ENCODE data around the gene DGUOK. TPM values are rescaled to one million over a fixed set of nuclear protein-coding genes. Genes with fewer than 3 reads are reported as not detected.

Gene DGUOK
- total RNA-seq, 1 donor from 2014 or later = 79.7 TPM

- no peak for TF ChIP-seq CTCF (IDR thresholded peaks at IDR 0.05)
- no peak for DNase-seq (ENCODE audit: low spot score in 2 of 2)
- H3K27me3 ChIP-seq = no peaks in the 10 kb centered on the region
- H3K4me1 ChIP-seq = peaks cover 3 to 14% of the 10 kb centered on the region in 2 donors
- no peak overlapping the region for H3K4me3 ChIP-seq
- H3K9me3 ChIP-seq = no peaks in the 10 kb centered on the region
- intact Hi-C loops (cut with DNase I) = no loop called here
- no peaks in the 10 kb centered on the region for H3K36me3 ChIP-seq
- no peak overlapping the region for H3K27ac ChIP-seq
Measured at GRCh38 chr2:73979021-73979420, 52.3 kb downstream of the DGUOK start.

GRCh38 chr2:73979686-73980085 is 53.0 kb downstream of the DGUOK start:
- Histone ChIP-seq H3K36me3 (no peaks in the 10 kb centered on the region), H3K27ac (no peak overlapping the region), H3K4me1 (peaks cover 6 to 14% of the 10 kb centered on the region in 2 donors), H3K4me3 (no peak overlapping the region), H3K27me3 (no peaks in the 10 kb centered on the region), H3K9me3 (no peaks in the 10 kb centered on the region)
- TF ChIP-seq CTCF (IDR thresholded peaks at IDR 0.05) = no peak
- intact Hi-C loops (cut with DNase I) = loop anchor here (5.0 kb wide), 1 partner anchor 52 kb away; the partner anchor contains the start of gene DGUOK
- DNase-seq (ENCODE audit: low spot score in 2 of 2) = peak in 1 of 2 donors; percentile 69

- H3K27ac ChIP-seq = no peak overlapping the region
- H3K27me3 ChIP-seq = no peaks in the 10 kb centered on the region
- intact Hi-C loops (cut with DNase I) = loop anchor here (5.0 kb wide), 1 partner anchor 53 kb away; the partner anchor contains the start of gene DGUOK
- no peaks in the 10 kb centered on the region for H3K9me3 ChIP-seq
- H3K36me3 ChIP-seq = no peaks in the 10 kb centered on the region
- no peak overlapping the region for H3K4me3 ChIP-seq
- TF ChIP-seq CTCF (IDR thresholded peaks at IDR 0.05) = no peak
- DNase-seq (ENCODE audit: low spot score in 2 of 2) = no peak
- H3K4me1 ChIP-seq = peaks cover 6 to 15% of the 10 kb centered on the region in 2 donors
Measured at GRCh38 chr2:73980566-73980965, 53.9 kb downstream of the DGUOK start.

GRCh38 chr2:73981081-73982001 is 54.7 kb downstream of the DGUOK start:
- H3K9me3 ChIP-seq = no peaks in the 10 kb centered on the region
- peak in 1 of 2 donors; percentile 69 for DNase-seq (ENCODE audit: low spot score in 2 of 2)
- intact Hi-C loops (cut with DNase I) = loop anchor here (5.0 kb wide), 1 partner anchor 54 kb away; the partner anchor contains the start of gene DGUOK
- no peaks in the 10 kb centered on the region for H3K27me3 ChIP-seq
- H3K4me1 ChIP-seq = peaks cover 6 to 23% of the 10 kb centered on the region in 2 donors
- no peaks in the 10 kb centered on the region for H3K36me3 ChIP-seq
- no peak overlapping the region for H3K27ac ChIP-seq
- TF ChIP-seq CTCF (IDR thresholded peaks at IDR 0.05) = no peak
- H3K4me3 ChIP-seq = peak overlapping the region; percentile 42 to 60

GRCh38 chr2:73982140-73982617 is 55.5 kb downstream of the DGUOK start:
- intact Hi-C loops (cut with DNase I) = loop anchor here (5.0 kb wide), 1 partner anchor 55 kb away; the partner anchor contains the start of gene DGUOK
- TF ChIP-seq CTCF (IDR thresholded peaks at IDR 0.05) = no peak
- no peak for DNase-seq (ENCODE audit: low spot score in 2 of 2)
- Histone ChIP-seq H3K27me3 (no peaks in the 10 kb centered on the region), H3K4me1 (peaks cover 6 to 25% of the 10 kb centered on the region in 2 donors), H3K4me3 (peak overlapping the region in 1 of 2 donors; percentile 60), H3K9me3 (no peaks in the 10 kb centered on the region), H3K36me3 (no peaks in the 10 kb centered on the region), H3K27ac (no peak overlapping the region)
